HepG2 (cell line): ENCODE data around the gene DOCK1. TPM values are rescaled to one million over a fixed set of nuclear protein-coding genes. Genes with fewer than 3 reads are reported as not detected.

Experiments used
- ATAC-seq: fragments of 200-7000 bp; cut with Tn5 transposase; 3 replicates; pipeline ENCODE4 v1.9.1; 2020; ENCODE audit warnings: mild to moderate bottlenecking, moderate library complexity
- BruUV-seq: library from RNA; stranded (reverse); fragments of 400-500 nt; replicated peaks from 2 replicates; lab custom pipeline; 2021; lab: Mats Ljungman, UMichigan
- CTCF ChIA-PET: fragments of 300-600 bp; formaldehyde crosslinking; extraction: SDS; loops from one replicate; lab custom pipeline; 2021; ENCODE audit warnings: low total read pairs, inconsistent platforms, low intra/inter-chr PET ratio; lab: Yijun Ruan, JAX
- POLR2A ChIA-PET: fragments of 350-600 bp; sonication (Branson Sonifier 250); formaldehyde crosslinking; loops from one replicate; lab custom pipeline; 2020; ENCODE audit warnings: antibody characterized with exemption, inconsistent platforms; lab: Yijun Ruan, JAX
- DNase-seq: peaks from one replicate; pipeline ENCODE4 v3.0.0-alpha.2; 2015; ENCODE audit warnings: low spot score
- FAIRE-seq: peaks from 3 replicates; lab custom pipeline; 2011; peaks lifted over from hg19 to GRCh38; lab: Jason Lieb, UNC
- H2AFZ ChIP-seq: one replicate; pipeline ENCODE4 v1.6.1; 2011; ENCODE audit warnings: low read length, inconsistent platforms
- H3K27ac ChIP-seq: fragments of 300-600 bp; 3 replicates; pipeline ENCODE4 v1.8.0; 2011; ENCODE audit warnings: mixed run types, mild to moderate bottlenecking, mixed read lengths, low read length, inconsistent platforms; ENCODE audit not compliant: insufficient read depth; ENCODE audit errors: extremely low read length
- H3K27me3 ChIP-seq, 2 experiments: fragments of 200-600 bp in 1 of 2; 2 replicates in 1 of 2; 3 replicates in 1 of 2; pipeline versions ENCODE4 v1.6.0 to v1.8.0; 2011; ENCODE audit warnings: low read length in 2 of 2, mild to moderate bottlenecking in 2 of 2, moderate library complexity in 2 of 2, inconsistent platforms in 1 of 2; ENCODE audit not compliant: insufficient read depth in 2 of 2, control insufficient read depth in 1 of 2
- H3K36me3 ChIP-seq, 2 experiments: fragments of 200-600 bp in 1 of 2; replicated peaks in 1 of 2; 2 replicates in 1 of 2; 3 replicates in 1 of 2; pipeline versions ENCODE4 v1.5.1 to v1.8.0; 2011; ENCODE audit warnings: low read length in 2 of 2, inconsistent platforms in 1 of 2; ENCODE audit not compliant: insufficient read depth in 2 of 2, control insufficient read depth in 1 of 2
- H3K4me1 ChIP-seq: 2 replicates; pipeline ENCODE4 v1.5.1; 2012; ENCODE audit warnings: low read length, inconsistent platforms; ENCODE audit not compliant: insufficient read depth
- H3K4me2 ChIP-seq: 2 replicates; pipeline ENCODE4 v1.6.0; 2011; ENCODE audit warnings: low read depth, low read length, inconsistent platforms
- H3K4me3 ChIP-seq, 3 experiments: fragments of 200-600 bp in 1 of 3; sonication (generic), shearing (Covaris generic) in 1 of 3; replicated peaks in 1 of 3; 2 replicates each; pipeline ENCODE4 v1.5.1; 2011 to 2016; ENCODE audit warnings: low read length in 3 of 3, inconsistent platforms in 2 of 3, low read depth in 2 of 3, mild to moderate bottlenecking in 2 of 3, control low read depth in 1 of 3, mixed read lengths in 1 of 3; ENCODE audit not compliant: insufficient read depth in 1 of 3
- H3K79me2 ChIP-seq: one replicate; pipeline ENCODE4 v1.6.1; 2011; ENCODE audit warnings: low read length, inconsistent platforms; ENCODE audit not compliant: insufficient read depth
- H3K9ac ChIP-seq: 2 replicates; pipeline ENCODE4 v1.6.0; 2011; ENCODE audit warnings: mild to moderate bottlenecking, low read depth, low read length, inconsistent platforms; ENCODE audit not compliant: insufficient read depth
- H3K9me3 ChIP-seq: 2 replicates; pipeline ENCODE4 v1.5.1; 2012; ENCODE audit warnings: mild to moderate bottlenecking, low read length
- H4K20me1 ChIP-seq: 2 replicates; pipeline ENCODE4 v1.6.0; 2011; ENCODE audit warnings: inconsistent platforms, mild to moderate bottlenecking, low read length, moderate library complexity; ENCODE audit not compliant: insufficient read depth
- BCLAF1 ChIP-seq: fragments of 450-650 bp; IDR thresholded peaks from 2 replicates; pipeline ENCODE4 v1.6.1; 2017; ENCODE audit warnings: mild to moderate bottlenecking
- FLYWCH1 ChIP-seq: sonication (generic); formaldehyde crosslinking; IDR thresholded peaks from 2 replicates; pipeline ENCODE4 v1.8.1; 2023; ENCODE audit warnings: mild to moderate bottlenecking, missing genetic modification reagents
- MIER3 ChIP-seq: IDR thresholded peaks from 2 replicates; pipeline ENCODE4 v1.6.1; 2016; ENCODE audit warnings: missing compliant biosample characterization, borderline replicate concordance
- NR1H2 ChIP-seq: sonication (generic); formaldehyde crosslinking; IDR thresholded peaks from 2 replicates; pipeline ENCODE4 v1.8.1; 2022; ENCODE audit warnings: low read depth, missing genetic modification reagents, borderline replicate concordance
- PBX2 ChIP-seq: IDR thresholded peaks from 2 replicates; pipeline ENCODE4 v1.6.1; 2016; ENCODE audit warnings: control low read depth
- TBL1XR1 ChIP-seq: fragments of 150-350 bp; IDR thresholded peaks from 2 replicates; pipeline ENCODE4 v1.6.1; 2014; ENCODE audit warnings: borderline replicate concordance, low read length; ENCODE audit not compliant: partially characterized antibody
- TIGD3 ChIP-seq: sonication (generic); formaldehyde crosslinking; IDR thresholded peaks from 2 replicates; pipeline ENCODE4 v1.5.1; 2020; ENCODE audit warnings: mild to moderate bottlenecking, missing genetic modification reagents, borderline replicate concordance
- ZNF251 ChIP-seq: sonication (generic); formaldehyde crosslinking; IDR thresholded peaks from 2 replicates; pipeline ENCODE4 v1.9.0; 2021; ENCODE audit warnings: mild to moderate bottlenecking, missing genetic modification reagents
- ZNF382 ChIP-seq: sonication (generic); formaldehyde crosslinking; IDR thresholded peaks from 2 replicates; pipeline ENCODE4 v1.5.0; 2020; ENCODE audit warnings: missing genetic modification reagents, mild to moderate bottlenecking, borderline replicate concordance
- WGBS: methylation state at CpG from one replicate; pipeline ENCODE4 v1.1.6; 2017; ENCODE audit warnings: low lambda C conversion rate; 5-methylcytosine and 5-hydroxymethylcytosine counted together
- in situ Hi-C: cut with HindIII; loops from 2 replicates; pipeline ENCODE4 v1.10.0; 2017; ENCODE audit warnings: low pct_unique_long_range_greater_than_20kb; ENCODE audit not compliant: extremely low pct_ligation_motif_present
- intact Hi-C: fragments of 100-400 bp; cut with micrococcal nuclease; formaldehyde crosslinking; loops from one replicate; pipeline ENCODE4 v1.10.0; 2022; ENCODE audit not compliant: unreplicated experiment
- polyA plus RNA-seq, 8 experiments: library from polyadenylated mRNA; depleted of rRNA in 3 of 8; stranded (reverse) in 7 of 8; unstranded in 1 of 8; fragments of >200 nt; fragmentation: Illumina TruSeq in 4 of 8; extraction: Trizol in 4 of 8; gene quantifications; 2 replicates each; pipeline versions ENCODE4 v1.2.1 to v1.2.3, GENCODE V29; 2011 to 2016; ENCODE audit warnings: low read depth in 4 of 8, missing spikeins in 1 of 8, mixed read lengths in 1 of 8; ENCODE audit not compliant: insufficient read depth in 1 of 8
- total RNA-seq, 5 experiments: library from RNA; depleted of rRNA; stranded (reverse); fragments of >200 nt; fragmentation: Illumina TruSeq; extraction: Trizol; gene quantifications; 2 replicates each; pipeline ENCODE4 v1.2.3, GENCODE V29; 2016; ENCODE audit warnings: low read depth in 1 of 5

Gene DOCK1
- total and polyA plus RNA-seq, 2 of the 13 experiments (the other 11 are each of a cell fraction or from before 2014, with no cell fraction given): 8.3 to 25.5 TPM

- ChIA-PET CTCF (no interaction called here), POLR2A (no interaction called here)
- no peaks in the 10 kb centered on the region for H3K9me3 ChIP-seq
- no peak overlapping the region for H3K27ac ChIP-seq
- no peak for FAIRE-seq
- DNase-seq: no peak
- intact Hi-C loops: no loop called here
- H3K4me2 ChIP-seq: no peak overlapping the region
- no peak overlapping the region for H2AFZ ChIP-seq
- H3K4me3 ChIP-seq: no peak overlapping the region
- no TSS peak for BruUV-seq
- WGBS: 83% methylated on average over 2 of the region's 2 CpGs
- peaks cover 6% of the 10 kb centered on the region; the same call in 1 of the 2 replicates for H3K4me1 ChIP-seq
- H3K27me3 ChIP-seq: no peaks in the 10 kb centered on the region
- no peaks in the 10 kb centered on the region; the same call in 1 of the 2 replicates for H4K20me1 ChIP-seq
- in situ Hi-C loops: no loop called here
- H3K36me3 ChIP-seq: no peaks in the 10 kb centered on the region
- no peak for TF ChIP-seq FLYWCH1 (CRISPR knock-in tag)
- TF ChIP-seq NR1H2 (CRISPR knock-in tag): no peak
- TF ChIP-seq ZNF251 (CRISPR knock-in tag): no peak
- no peak for ATAC-seq
- no peaks in the 10 kb centered on the region for H3K79me2 ChIP-seq
- H3K9ac ChIP-seq: no peak overlapping the region
Measured at GRCh38 chr10:127194111-127194510, 288.9 kb downstream of the DOCK1 start.

- H3K79me2 ChIP-seq: no peaks in the 10 kb centered on the region
- DNase-seq (no peak), ATAC-seq (no peak), FAIRE-seq (no peak)
- in situ Hi-C loops: no loop called here
- no peak overlapping the region for H3K4me2 ChIP-seq
- H3K4me1 ChIP-seq: peaks cover 6% of the 10 kb centered on the region; the same call in 1 of the 2 replicates
- no peaks in the 10 kb centered on the region for H3K9me3 ChIP-seq
- H3K27me3 ChIP-seq: no peaks in the 10 kb centered on the region
- no peak overlapping the region for H3K27ac ChIP-seq
- H3K36me3 ChIP-seq: no peaks in the 10 kb centered on the region
- no peak overlapping the region for H3K4me3 ChIP-seq
- H3K9ac ChIP-seq: no peak overlapping the region
- no peak overlapping the region for H2AFZ ChIP-seq
- no peaks in the 10 kb centered on the region; the same call in 1 of the 2 replicates for H4K20me1 ChIP-seq
- ChIA-PET CTCF (no interaction called here), POLR2A (no interaction called here)
- no TSS peak for BruUV-seq
- 96% methylated on average over 15 of the region's 16 CpGs for WGBS
- intact Hi-C loops: no loop called here
- TF ChIP-seq PBX2 (no peak), TIGD3 (CRISPR knock-in tag) (no peak), MIER3 (CRISPR knock-in tag) (no peak), ZNF382 (no peak), BCLAF1 (no peak), TBL1XR1 (no peak)
Measured at GRCh38 chr10:127194599-127194998, 289.4 kb downstream of the DOCK1 start.
